ENCODE measurements around the gene PTPRH. TPM values are rescaled to one million over a fixed set of nuclear protein-coding genes. Genes with fewer than 3 reads are reported as not detected.

PTPRH gene
- total RNA-seq, 5 donors from 2014 or later (not counting 1 experiment from before 2014, with no cell fraction given) = 0.16 to 1.1 (median 0.51) TPM; not detected in 2

DNA sequence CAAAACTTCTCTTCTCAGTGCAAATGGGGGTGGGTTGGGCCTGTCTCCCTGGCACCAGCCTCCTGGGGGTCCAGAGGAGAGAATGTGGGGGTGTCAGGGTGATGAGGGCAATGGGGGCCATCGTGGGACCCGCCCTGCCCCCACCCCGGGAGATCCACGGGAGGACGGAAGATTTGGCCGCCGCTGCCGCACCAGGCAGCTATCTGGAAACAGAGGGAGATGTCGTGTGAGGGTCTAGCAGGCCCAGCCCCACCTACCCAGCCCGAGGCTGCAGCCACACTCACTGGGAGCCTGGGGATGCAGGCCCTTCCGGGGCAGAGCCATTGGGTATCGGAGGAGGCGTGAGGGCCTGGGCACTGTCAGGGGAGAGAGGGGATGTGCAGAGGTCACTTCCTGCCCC lies 21.0 kb upstream of the PTPRH start:
- Histone ChIP-seq H3K4me1 (ENCODE audit: control insufficient read depth in 1 of 2, extremely low read depth in 1 of 2, insufficient read depth in 2 of 2, low read length in 2 of 2) (no peaks in the 10 kb centered on the region), H3K36me3 (ENCODE audit: control insufficient read depth in 2 of 2, extremely low read depth in 1 of 2, insufficient read depth in 1 of 2, low read length in 1 of 2) (peaks cover 30 to 88% of the 10 kb centered on the region in 2 donors), H3K4me3 (ENCODE audit: control insufficient read depth in 1 of 2, extremely low read depth in 1 of 2, low read length in 1 of 2) (no peak overlapping the region), H3K27ac (ENCODE audit: low read length) (no peak overlapping the region), H3K9me3 (no peaks in the 10 kb centered on the region), H3K27me3 (replicated peaks in 1 of 2; ENCODE audit: control insufficient read depth in 2 of 2, extremely low read depth in 1 of 2, insufficient read depth in 2 of 2, low read length in 1 of 2) (no peaks in the 10 kb centered on the region)
- DNase-seq (no peak), ATAC-seq (replicated peaks in 1 of 4) (no peak)
- no peak overlapping the region for H3K27ac Mint-ChIP-seq
- no peaks in the 10 kb centered on the region for H3K27me3 Mint-ChIP-seq
- H3K36me3 Mint-ChIP-seq = peaks cover 45% of the 10 kb centered on the region
- no CpG with 5 or more reads among the region's 13 CpGs for WGBS (ENCODE audit: insufficient coverage)
- no peaks in the 10 kb centered on the region for H3K9me3 Mint-ChIP-seq
- CTCF ChIA-PET = no interaction called here
- POLR2A ChIA-PET = no interaction called here
- H3K4me3 Mint-ChIP-seq = no peak overlapping the region
- H3K4me1 Mint-ChIP-seq = peaks cover 0 to 5% (median 0%) of the 10 kb centered on the region in 3 donors

DNA sequence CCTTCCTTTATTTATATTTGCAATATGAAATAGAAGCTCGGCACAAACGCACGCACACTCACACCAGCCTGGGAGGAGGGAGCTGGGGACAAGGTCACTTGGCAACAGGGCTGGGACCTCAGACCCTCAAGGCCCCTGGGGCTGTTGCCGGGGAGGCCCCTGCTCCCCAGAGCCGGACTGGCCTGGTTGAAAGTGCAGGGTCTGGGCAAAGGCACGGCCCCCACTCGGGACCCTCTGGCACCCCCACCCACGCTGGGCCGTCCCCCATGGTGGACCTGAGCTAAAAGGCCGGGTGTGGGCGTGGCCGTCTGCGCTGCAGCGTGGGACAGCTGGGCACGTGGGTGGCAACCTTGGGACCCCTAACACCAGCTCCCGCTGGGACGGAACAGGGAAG lies 20.5 kb upstream of the PTPRH start:
- no peak overlapping the region for H3K27ac ChIP-seq (ENCODE audit: low read length)
- no peaks in the 10 kb centered on the region for H3K9me3 ChIP-seq
- CTCF ChIA-PET = no interaction called here
- H3K27ac Mint-ChIP-seq = no peak overlapping the region
- peaks cover 30 to 82% of the 10 kb centered on the region in 2 donors for H3K36me3 ChIP-seq (ENCODE audit: control insufficient read depth in 2 of 2, extremely low read depth in 1 of 2, insufficient read depth in 1 of 2, low read length in 1 of 2)
- H3K4me1 ChIP-seq (ENCODE audit: control insufficient read depth in 1 of 2, extremely low read depth in 1 of 2, insufficient read depth in 2 of 2, low read length in 2 of 2) = no peaks in the 10 kb centered on the region
- WGBS (ENCODE audit: insufficient coverage) = 94% methylated on average over 10 of the region's 17 CpGs
- H3K4me1 Mint-ChIP-seq = peaks cover 0 to 3% (median 0%) of the 10 kb centered on the region in 3 donors
- no peak overlapping the region for H3K4me3 Mint-ChIP-seq
- POLR2A ChIA-PET = no interaction called here
- H3K4me3 ChIP-seq (ENCODE audit: control insufficient read depth in 1 of 2, extremely low read depth in 1 of 2, low read length in 1 of 2) = no peak overlapping the region
- DNase-seq = no peak
- no peaks in the 10 kb centered on the region for H3K27me3 ChIP-seq (replicated peaks in 1 of 2; ENCODE audit: control insufficient read depth in 2 of 2, extremely low read depth in 1 of 2, insufficient read depth in 2 of 2, low read length in 1 of 2)
- H3K36me3 Mint-ChIP-seq = peaks cover 40% of the 10 kb centered on the region
- no peaks in the 10 kb centered on the region for H3K27me3 Mint-ChIP-seq
- ATAC-seq (replicated peaks in 1 of 4) = no peak
- H3K9me3 Mint-ChIP-seq = no peaks in the 10 kb centered on the region

DNA sequence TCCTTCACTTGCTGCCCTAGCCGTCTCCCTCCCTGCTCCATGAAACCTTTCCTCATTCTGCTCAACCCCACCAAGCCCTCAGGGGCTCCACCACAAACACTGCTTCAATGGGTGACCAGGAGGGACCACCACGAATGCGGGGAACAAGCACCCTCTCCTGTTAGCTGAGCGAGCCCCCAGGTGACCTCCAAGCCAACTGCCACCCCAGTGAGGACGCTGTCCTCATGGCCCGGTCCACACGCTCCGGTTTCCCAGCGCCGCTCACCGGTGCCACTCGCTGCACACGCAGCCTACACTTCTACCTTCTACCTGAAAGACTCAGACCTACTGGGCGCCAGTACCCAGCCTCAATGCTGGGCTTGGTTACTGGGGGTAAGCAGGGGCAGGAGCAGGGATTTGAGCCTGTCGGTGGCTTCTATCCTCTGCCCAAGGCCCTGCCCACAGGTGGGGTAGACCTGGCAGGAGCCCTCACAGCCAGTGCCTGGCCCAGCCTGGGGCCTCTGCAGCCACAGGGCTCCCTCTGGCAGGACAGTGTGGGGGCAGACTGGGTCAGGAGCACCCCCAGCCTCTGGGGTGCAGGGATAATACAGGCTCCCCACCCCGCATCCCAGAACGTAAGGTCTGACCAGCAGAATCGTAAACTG lies 20.0 kb upstream of the PTPRH start:
- H3K9me3 Mint-ChIP-seq = no peaks in the 10 kb centered on the region
- WGBS (ENCODE audit: insufficient coverage) = 99% methylated on average over 9 of the region's 18 CpGs
- Histone ChIP-seq H3K36me3 (ENCODE audit: control insufficient read depth in 2 of 2, extremely low read depth in 1 of 2, insufficient read depth in 1 of 2, low read length in 1 of 2) (peaks cover 30 to 77% of the 10 kb centered on the region in 2 donors), H3K27ac (ENCODE audit: low read length) (no peak overlapping the region), H3K27me3 (replicated peaks in 1 of 2; ENCODE audit: control insufficient read depth in 2 of 2, extremely low read depth in 1 of 2, insufficient read depth in 2 of 2, low read length in 1 of 2) (no peaks in the 10 kb centered on the region), H3K9me3 (no peaks in the 10 kb centered on the region), H3K4me1 (ENCODE audit: control insufficient read depth in 1 of 2, extremely low read depth in 1 of 2, insufficient read depth in 2 of 2, low read length in 2 of 2) (no peaks in the 10 kb centered on the region), H3K4me3 (ENCODE audit: control insufficient read depth in 1 of 2, extremely low read depth in 1 of 2, low read length in 1 of 2) (no peak overlapping the region)
- CTCF ChIA-PET = no interaction called here
- DNase-seq (no peak), ATAC-seq (replicated peaks in 1 of 4) (no peak)
- H3K27ac Mint-ChIP-seq = no peak overlapping the region
- no peaks in the 10 kb centered on the region for H3K27me3 Mint-ChIP-seq
- peaks cover 0 to 3% (median 0%) of the 10 kb centered on the region in 3 donors for H3K4me1 Mint-ChIP-seq
- H3K4me3 Mint-ChIP-seq = no peak overlapping the region
- POLR2A ChIA-PET = no interaction called here
- peaks cover 36% of the 10 kb centered on the region for H3K36me3 Mint-ChIP-seq

DNA sequence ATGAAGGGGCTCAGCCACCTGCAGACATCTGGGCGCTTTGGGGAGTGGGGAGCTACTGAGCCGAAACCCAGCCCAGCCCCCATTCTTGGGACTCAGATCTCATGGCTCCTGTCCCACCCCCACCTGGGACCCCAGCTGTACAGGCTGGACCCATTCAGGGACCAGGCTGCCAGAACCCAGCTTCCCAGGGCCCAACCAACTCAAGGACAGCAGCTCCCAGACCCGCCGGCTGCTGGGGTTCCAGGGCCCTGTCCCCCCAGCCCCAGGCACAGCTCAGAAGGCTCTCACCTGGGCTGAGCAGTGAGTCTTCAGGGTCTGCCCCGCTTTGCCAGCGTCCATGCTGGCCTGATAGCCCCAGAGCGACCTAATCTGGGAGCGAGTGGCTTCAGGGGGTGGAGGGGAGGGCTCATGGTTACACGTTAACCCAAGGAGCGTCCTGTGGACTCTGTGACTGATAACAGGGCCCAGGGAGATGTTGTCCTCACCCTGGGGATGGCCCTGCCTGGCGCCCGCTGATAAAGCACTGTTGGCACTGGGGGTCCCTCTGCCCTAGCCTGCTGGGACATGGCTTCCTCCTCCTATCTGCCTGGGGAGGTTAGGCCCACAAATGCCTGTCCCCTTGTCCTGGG lies 19.2 kb upstream of the PTPRH start, which contains the start of gene TMEM86B:
Gene TMEM86B (minus strand): TSS at position 361 of the 629 bp plus-strand sequence. CDS start 22 bp downstream, at position 339.
- 95% methylated on average over 11 of the region's 12 CpGs for WGBS (ENCODE audit: insufficient coverage)
- ChIA-PET CTCF (no interaction called here), POLR2A (no interaction called here)
- Histone ChIP-seq H3K9me3 (no peaks in the 10 kb centered on the region), H3K4me3 (ENCODE audit: control insufficient read depth in 1 of 2, extremely low read depth in 1 of 2, low read length in 1 of 2) (no peak within 1 kb of the TSS), H3K27me3 (replicated peaks in 1 of 2; ENCODE audit: control insufficient read depth in 2 of 2, extremely low read depth in 1 of 2, insufficient read depth in 2 of 2, low read length in 1 of 2) (no peaks in the 10 kb centered on the region), H3K27ac (ENCODE audit: low read length) (no peak within 1 kb of the TSS), H3K4me1 (ENCODE audit: control insufficient read depth in 1 of 2, extremely low read depth in 1 of 2, insufficient read depth in 2 of 2, low read length in 2 of 2) (no peaks in the 10 kb centered on the region), H3K36me3 (ENCODE audit: control insufficient read depth in 2 of 2, extremely low read depth in 1 of 2, insufficient read depth in 1 of 2, low read length in 1 of 2) (peaks cover 37 to 75% of the 10 kb centered on the region in 2 donors)
- no peaks in the 10 kb centered on the region for H3K9me3 Mint-ChIP-seq
- no peaks in the 10 kb centered on the region for H3K27me3 Mint-ChIP-seq
- H3K4me1 Mint-ChIP-seq = peaks cover 0 to 3% (median 0%) of the 10 kb centered on the region in 3 donors
- H3K36me3 Mint-ChIP-seq = peaks cover 33% of the 10 kb centered on the region
- no peak for DNase-seq
- ATAC-seq (replicated peaks in 1 of 4) = no peak
- no peak within 1 kb of the TSS for H3K4me3 Mint-ChIP-seq
- H3K27ac Mint-ChIP-seq = no peak within 1 kb of the TSS

DNA sequence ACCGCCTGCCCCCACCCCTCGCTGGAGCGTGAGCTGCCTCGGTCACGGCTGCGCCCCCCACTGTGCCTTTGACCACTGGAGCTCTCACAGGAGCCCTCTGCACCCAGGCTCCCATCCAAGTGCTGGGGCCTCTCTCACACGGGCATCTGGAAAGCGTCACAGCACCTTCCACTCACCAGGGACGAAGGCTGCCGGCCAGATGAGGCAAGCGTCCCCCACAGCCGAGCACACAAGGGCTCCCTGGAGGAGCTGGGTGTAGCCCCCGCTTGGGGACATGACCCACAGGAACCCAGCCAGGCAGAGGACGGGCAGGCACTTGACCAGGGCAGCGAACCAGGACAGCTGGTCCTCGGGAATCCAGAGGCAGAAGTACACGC lies 18.7 kb upstream of the PTPRH start:
- H3K4me3 ChIP-seq (ENCODE audit: control insufficient read depth in 1 of 2, extremely low read depth in 1 of 2, low read length in 1 of 2) = no peak overlapping the region
- WGBS (ENCODE audit: insufficient coverage) = 88% methylated on average over 17 of the region's 17 CpGs
- ChIA-PET POLR2A (no interaction called here), CTCF (no interaction called here)
- no peak for ATAC-seq (replicated peaks in 1 of 4)
- H3K27me3 ChIP-seq (replicated peaks in 1 of 2; ENCODE audit: control insufficient read depth in 2 of 2, extremely low read depth in 1 of 2, insufficient read depth in 2 of 2, low read length in 1 of 2) = no peaks in the 10 kb centered on the region
- no peak overlapping the region for H3K27ac ChIP-seq (ENCODE audit: low read length)
- Mint-ChIP-seq H3K36me3 (peaks cover 29% of the 10 kb centered on the region), H3K9me3 (no peaks in the 10 kb centered on the region), H3K4me1 (peaks cover 0 to 3% (median 0%) of the 10 kb centered on the region in 3 donors), H3K4me3 (no peak overlapping the region), H3K27ac (no peak overlapping the region), H3K27me3 (no peaks in the 10 kb centered on the region)
- no peaks in the 10 kb centered on the region for H3K4me1 ChIP-seq (ENCODE audit: control insufficient read depth in 1 of 2, extremely low read depth in 1 of 2, insufficient read depth in 2 of 2, low read length in 2 of 2)
- no peaks in the 10 kb centered on the region for H3K9me3 ChIP-seq
- H3K36me3 ChIP-seq (ENCODE audit: control insufficient read depth in 2 of 2, extremely low read depth in 1 of 2, insufficient read depth in 1 of 2, low read length in 1 of 2) = peaks cover 37 to 72% of the 10 kb centered on the region in 2 donors
- no peak for DNase-seq

DNA sequence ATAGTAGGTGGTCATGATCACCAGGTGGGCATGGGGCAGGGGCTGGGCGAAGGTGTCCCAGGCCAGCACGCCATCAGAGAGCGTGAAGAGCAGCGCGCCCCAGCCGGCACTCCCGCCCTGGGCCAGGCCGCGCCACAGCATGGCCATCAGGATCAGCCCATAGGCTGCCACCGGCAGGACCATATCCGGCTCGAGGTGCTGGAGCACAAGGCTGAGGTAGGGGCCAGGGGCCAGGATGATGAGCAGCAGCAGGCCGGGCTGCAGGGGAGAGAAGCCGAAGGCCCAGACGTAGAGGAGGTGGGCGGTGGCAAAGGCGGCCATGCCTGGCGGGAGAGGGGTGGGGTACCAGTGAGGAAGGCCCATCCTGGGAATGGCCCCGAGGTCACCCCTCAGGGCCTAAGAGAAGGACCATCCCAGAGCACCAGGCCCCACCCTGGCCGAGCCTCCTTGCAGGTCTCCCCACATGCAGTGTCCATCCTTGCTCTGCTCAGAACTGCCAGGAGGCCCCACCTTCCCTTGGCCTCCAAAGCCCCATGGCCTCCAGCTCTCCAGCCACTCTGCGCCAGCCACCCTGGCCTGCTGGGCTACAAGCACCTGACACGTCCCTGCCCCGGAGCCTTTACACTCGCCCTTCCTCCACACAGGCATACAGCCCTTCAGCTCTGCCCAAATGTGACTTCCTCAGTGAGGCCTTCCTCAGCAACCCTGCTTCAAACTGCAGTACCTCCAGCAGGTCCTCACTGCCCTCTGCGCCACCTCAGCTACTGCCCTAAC lies 18.1 kb upstream of the PTPRH start:
- Mint-ChIP-seq H3K27ac (no peak overlapping the region), H3K9me3 (no peaks in the 10 kb centered on the region), H3K27me3 (no peaks in the 10 kb centered on the region), H3K4me1 (peaks cover 0 to 3% (median 0%) of the 10 kb centered on the region in 3 donors), H3K4me3 (no peak overlapping the region), H3K36me3 (peaks cover 23% of the 10 kb centered on the region)
- peak in 1 of 4 experiments; percentile 9 for ATAC-seq (replicated peaks in 1 of 4)
- Histone ChIP-seq H3K36me3 (ENCODE audit: control insufficient read depth in 2 of 2, extremely low read depth in 1 of 2, insufficient read depth in 1 of 2, low read length in 1 of 2) (peaks cover 34 to 67% of the 10 kb centered on the region in 2 donors), H3K9me3 (no peaks in the 10 kb centered on the region), H3K4me1 (ENCODE audit: control insufficient read depth in 1 of 2, extremely low read depth in 1 of 2, insufficient read depth in 2 of 2, low read length in 2 of 2) (no peaks in the 10 kb centered on the region), H3K27me3 (replicated peaks in 1 of 2; ENCODE audit: control insufficient read depth in 2 of 2, extremely low read depth in 1 of 2, insufficient read depth in 2 of 2, low read length in 1 of 2) (no peaks in the 10 kb centered on the region), H3K27ac (ENCODE audit: low read length) (no peak overlapping the region), H3K4me3 (ENCODE audit: control insufficient read depth in 1 of 2, extremely low read depth in 1 of 2, low read length in 1 of 2) (no peak overlapping the region)
- POLR2A ChIA-PET = no interaction called here
- DNase-seq = no peak
- 95% methylated on average over 16 of the region's 25 CpGs for WGBS (ENCODE audit: insufficient coverage)
- CTCF ChIA-PET = no interaction called here

Data from T-cell (primary cell).